GM19025 (cell line): ENCODE results near the gene CSH1.
"Not testable (repeated sequence)": the region's sequence is repeated elsewhere in the genome, so short reads cannot be mapped to it uniquely, and the experiment has no call there.

Source experiments
- ATAC-seq: cut with Tn5 transposase; IDR thresholded peaks from one replicate; pipeline ENCODE4 v1.9.1; 2021; ENCODE audit warnings: mild to moderate bottlenecking, low read depth, moderate library complexity; ENCODE audit not compliant: unreplicated experiment

Gene CSH1

DNA sequence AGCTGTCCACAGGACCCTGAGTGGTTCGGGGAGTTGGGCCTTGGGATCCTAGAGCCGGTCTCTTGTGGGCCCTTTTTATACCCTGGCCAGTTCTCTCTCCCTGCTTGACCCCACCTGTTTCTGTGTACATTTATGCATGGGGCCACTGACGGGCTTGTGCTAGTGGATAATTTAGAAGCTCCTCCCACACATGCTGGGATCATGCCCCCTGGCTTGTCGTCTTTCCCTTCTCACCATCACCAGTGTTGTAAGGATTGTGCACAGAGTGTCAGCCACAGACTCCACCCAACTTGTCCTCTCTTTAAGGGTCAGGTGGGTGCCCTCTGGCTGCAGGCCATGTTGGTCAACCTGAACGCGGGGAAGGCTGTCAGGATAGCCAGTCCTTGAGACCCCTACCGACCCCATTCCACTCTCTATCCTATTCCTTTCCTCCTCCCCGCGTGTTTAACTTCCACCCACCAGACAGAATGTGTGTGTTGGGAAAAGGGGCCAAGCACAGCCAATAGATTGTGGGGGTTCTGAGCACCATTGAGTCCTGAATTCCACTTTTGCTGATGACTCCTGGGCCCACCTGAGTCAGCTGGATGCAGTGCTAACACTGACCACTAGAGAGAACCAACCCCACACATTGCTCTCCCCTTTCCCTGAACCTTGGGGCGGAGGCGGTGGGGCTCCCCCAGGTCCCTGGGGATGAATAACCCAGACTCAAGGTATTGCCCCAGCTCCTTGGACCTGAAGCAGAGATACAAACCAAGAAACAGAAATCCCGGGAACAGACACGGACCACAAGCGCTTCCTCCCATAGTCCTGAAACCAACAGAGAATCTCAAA lies at the start of gene CSH1:
CSH1 (minus strand) TSS at position 51 of the 831 bp plus-strand sequence. CDS start 63 bp downstream, outside the sequence.
- ATAC-seq, result not testable (repeated sequence)

DNA sequence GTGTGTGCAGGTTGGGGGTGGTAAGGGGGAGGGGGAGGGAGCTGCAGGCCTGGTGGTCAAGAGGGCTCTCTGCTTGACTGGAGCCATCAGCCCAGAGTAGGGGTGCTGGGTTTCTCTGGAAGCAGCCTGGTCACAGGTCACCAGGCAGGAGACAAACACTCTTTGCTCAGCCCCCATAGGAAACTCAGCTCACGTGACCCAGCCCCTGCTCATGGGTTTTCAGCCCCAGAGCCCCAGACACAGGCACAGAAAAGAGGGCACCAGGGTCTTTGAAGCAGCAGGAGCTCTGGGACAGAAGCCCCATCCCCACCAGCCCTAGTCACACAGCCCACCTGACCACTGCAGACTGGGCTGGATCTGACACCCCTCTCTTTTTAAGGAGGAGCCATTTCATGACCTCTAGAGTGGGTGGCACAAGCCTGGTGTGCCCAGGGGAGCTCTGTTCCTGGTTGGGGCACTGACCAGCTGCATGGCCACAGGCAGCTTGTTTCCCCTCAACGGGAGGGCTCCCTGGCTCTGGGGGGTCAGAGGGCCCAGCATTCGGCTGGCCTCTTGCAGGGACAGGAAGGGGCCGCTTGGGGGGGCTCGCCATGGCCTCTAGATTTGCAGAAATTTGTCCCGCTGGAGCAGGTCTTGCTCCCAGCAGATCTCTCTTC lies 49.5 kb upstream of the CSH1 start:
- ATAC-seq, result no peak

DNA sequence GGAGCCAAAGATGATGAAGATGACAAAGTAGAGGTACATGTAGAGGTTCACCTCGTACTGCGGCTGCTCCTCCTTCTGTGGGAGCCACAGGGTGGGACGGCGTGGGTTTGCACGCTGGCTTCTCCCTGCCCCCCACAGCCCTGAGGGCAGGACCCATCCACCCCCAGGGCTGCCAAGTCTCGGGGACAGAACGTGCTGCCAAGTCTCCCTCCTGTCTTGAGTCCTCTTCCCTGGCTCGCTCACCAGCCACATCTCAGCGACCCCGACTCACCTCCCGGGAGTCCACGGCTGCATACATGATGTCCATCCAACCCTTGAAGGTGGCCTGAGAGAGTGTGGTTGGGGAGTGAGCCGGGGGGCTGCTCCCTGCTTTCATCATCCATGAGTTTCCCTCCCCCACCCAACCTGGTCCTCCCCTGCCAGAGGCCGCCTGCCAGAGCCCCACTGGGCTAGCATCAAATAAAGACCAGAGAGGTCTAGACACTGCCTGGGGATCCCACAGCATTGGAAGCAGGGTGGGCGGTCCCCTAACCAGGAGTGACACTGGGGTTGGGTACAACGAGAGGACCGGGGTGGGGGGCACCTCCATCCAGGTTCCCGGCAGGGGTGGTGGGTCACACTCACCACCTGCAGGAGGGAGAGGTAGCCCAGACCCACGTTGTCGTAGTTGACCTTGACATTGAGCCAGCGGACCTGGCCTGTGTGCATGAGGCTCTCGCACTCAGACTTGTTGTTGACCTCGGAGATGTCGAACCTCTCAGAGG lies 48.5 kb upstream of the CSH1 start:
- ATAC-seq, result no peak

DNA sequence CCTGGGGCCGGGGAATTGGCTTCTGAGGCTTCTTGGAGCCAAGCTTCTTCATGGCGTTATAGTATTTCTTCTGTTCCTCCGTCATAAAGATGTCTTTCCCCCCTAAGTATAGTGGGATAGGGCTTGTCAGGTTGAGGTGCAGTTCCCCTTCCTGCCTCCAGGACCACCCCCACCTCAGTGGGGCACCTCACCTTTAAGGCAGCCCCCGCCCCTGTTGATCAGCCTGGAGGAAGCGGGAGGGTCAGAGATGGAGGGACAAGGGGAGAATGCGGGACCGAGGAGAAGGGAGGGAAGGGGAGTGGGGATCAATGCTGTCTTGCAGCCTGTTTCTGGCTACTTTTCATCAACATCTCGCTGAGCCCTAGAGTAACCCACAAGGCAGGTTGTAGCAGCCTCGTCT lies 47.4 kb upstream of the CSH1 start:
- ATAC-seq, result no peak

DNA sequence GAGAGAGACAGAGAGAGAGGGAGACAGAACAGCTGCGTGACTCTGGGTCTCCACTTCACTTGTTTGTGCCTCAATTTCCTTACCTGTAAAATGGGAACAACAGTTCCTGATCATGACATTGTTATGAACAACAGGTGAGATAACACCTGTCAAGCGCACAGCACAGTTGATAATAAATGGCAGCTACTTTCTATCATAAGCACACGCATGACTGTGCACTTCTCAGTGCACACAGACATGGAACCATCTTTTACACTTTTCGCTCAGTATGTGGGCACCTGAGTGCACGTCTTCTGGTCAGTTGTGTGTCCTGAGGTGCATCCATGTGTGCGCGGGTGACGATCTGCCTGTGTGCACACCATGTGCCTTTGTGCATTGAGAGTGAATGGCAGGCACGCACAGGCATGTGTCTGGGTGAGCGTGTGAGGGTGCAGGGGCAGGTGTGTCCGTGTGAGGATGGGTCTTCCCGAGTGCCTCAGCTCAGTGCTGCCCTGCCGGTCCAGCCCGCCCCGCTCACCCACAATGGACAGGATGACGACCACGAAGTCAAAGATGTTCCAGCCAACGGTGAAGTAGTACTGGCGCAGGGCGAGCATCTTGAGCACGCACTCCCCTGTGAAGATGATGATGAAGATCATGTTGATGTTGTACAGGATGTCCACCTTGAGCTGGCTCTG lies 46.1 kb upstream of the CSH1 start:
- ATAC-seq, result no peak

DNA sequence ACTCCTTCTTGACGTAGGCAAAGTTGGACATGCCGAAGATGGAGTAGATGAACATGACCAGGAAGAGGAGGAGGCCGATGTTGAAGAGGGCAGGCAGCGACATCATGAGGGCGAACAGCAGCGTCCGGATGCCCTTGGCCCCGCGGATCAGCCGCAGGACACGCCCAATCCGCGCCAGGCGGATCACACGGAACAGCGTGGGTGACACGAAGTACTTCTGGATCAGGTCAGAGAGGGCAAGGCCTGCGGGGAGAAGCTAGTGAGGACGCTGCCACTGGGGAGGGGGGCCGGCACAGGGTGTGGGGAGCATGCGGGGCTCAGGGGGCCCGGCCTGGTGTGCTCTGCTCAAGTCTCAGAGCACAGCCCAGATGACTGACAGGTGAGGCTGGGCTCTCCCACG lies 45.4 kb upstream of the CSH1 start:
- no peak for ATAC-seq

DNA sequence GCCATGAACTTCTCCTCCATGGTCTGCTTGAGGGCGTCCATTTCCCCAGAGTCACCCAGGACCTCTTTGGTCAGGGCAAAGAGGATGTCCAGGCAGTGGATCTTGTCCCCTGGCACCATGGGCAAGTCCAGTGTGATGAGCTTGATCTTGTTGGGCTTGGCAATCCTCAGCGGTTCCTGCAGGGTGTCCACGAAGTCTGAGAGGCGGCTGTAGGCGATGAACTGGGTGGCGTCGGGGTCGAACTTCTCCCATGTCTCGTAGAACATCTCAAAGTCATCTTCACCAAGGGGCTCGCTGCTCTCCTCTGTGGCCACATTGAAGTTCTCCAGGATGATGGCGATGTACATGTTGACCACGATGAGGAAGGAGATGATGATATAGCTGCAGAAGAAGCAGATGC lies 44.8 kb upstream of the CSH1 start:
- ATAC-seq, result no peak

DNA sequence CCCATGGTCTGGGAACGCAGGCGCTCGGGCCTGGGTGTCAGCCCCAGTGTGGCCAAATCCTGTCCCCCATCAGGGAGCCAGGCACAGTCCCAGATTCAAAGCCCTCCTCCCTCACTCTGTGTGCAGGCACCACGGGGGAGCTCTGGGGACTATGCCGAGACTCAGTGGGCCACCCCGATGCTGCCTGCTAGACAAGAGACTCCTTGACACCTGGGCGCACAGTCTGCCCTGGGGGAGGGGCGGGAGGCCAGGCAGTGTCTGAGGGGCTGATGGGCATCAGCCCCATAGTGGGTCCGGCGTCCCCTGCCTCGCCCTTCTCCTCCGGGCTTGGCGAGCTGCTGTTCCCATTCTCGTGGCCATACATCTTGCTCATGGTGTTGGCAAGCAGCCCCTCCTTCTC lies 44.2 kb upstream of the CSH1 start:
- ATAC-seq, result no peak

DNA sequence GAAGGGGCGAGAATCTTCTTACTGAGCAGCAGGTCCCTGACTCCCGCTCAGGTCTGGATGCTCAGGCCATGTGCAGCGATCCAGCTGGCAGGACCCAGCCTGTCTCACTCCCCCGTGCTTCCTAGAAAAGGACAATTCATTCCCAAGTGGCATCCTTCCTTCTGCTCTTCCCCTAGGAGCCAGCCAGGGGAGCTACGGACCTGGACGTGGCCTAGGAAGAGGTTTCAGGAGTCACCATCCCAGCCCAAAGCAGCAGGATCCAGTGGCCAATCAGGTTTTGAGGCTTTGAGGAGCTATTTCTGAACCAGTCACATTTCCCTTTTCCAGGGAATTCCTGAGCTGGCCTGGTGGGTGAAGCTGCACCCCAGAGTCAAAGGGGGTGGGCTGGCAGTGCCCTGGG lies 43.5 kb upstream of the CSH1 start:
- ATAC-seq, result no peak

DNA sequence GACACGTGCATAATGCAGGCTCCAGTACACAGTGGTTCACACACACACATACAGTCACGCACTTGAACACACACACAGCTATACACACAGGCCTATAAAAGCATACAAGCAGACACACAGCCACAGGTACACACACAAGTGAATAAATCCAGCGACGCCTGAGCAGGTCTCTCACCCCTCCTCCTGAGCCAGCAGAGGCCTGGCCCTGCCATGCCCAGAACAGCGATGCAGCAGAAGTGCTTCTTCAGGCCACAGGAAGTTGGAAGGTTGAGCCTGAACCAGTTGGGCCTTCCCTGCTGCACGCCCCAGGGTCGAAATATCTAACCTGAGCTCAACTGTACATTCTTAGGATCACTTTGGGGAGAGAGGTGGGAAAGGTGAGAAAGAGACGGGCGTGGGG lies 43.0 kb upstream of the CSH1 start:
- ATAC-seq, result no peak

DNA sequence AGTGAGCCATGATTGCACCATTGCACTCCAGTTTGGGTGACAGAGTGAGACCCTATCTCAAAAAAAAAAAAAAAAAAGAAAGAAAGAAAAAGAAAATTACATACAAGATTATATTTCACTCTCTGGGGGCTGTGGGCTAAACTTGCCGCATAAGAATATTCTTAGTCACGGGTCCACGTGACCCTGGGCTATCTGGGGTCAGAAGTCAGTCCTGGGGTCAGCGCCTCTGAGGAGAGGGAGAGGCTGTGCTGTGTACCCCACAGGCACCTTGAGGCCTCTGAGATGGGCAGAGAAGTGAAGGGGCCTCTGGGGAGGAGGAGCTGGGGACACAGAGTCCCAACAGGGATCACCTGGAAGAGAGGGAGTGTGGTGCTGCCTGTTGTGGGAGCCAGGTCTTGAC lies 41.5 kb upstream of the CSH1 start:
- ATAC-seq, result no peak

DNA sequence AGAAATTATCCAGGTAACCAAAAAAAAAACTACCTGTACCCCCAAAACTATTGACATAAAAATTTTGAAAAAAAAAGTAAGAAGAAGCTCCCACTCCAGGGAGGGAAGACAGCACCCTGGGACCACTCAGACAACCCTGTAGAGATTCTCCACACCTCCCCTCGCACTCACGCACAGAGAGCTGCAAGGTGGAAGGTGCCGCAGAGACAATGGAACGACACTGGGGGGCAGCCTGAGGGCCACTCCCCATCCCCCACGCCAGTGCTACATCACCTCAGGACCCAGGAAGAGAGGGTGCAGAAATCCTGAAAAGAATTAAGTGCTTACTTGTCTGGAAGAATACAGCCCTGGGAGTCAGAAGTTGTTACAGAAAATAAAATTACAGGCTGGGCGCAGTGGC lies 40.9 kb upstream of the CSH1 start:
- no peak for ATAC-seq

DNA sequence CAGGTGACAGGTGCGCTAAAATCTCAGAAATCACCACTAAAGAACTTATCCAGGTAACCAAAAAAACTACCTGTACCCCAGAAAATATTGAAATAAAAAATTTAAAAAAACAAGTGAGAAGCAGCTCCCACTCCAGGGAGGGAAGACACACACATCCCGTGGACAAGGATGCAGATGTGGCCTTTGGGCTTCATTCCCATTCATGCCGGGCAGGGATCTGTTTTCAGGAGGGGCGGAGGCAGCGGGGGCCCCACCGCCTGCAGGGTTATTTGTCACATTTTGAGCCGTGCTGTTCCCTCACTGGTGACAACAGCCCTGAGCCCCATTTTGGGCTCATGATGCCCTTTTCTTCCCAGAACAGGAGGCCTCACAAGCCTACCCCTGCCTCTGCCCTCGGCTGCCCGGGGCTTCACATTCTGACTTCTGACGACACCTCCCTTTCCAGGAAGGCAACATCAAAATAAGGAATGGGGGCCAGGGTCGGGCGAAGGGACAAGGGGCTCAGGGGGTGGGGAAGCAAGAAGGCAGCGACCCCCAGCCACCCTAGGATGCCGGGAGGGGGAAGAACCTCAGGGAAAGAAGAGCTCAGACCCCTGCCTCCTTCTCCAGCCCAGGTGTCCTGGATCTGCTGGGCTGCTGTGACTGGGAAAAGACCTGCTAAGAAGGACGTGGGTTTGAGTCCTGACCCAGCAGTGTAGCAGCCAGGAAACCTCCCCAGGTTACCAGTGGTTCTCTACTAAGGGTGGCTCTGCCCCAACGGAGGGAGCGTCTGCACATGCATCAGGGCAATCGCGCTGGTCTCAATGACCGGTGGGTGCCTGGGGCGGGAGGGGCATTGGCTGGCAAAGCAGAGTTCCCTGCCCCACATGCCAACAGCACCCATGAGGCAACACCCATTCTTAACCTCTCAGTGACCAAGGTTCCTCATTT lies 38.1 kb upstream of the CSH1 start:
- no peak for ATAC-seq

DNA sequence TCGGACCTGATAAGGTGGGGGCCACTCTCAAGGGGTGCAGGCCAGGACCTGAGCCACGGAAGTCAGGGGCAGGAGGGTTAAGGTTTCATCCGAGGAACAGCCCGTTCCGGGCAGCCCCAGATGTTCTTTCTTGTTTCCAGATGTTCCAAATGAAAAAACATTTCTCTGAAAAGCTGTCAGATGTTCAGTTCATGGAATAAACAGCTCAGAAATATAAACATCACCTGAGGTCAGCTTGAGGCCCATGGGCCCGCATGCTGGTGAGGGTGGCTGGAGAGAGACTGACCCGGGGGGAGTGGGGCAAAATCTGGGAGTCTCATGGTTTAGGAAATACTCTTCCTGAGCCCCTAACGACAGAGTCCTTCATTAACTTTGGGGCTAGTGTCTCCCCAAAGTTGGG lies 37.2 kb upstream of the CSH1 start:
- ATAC-seq, result no peak

DNA sequence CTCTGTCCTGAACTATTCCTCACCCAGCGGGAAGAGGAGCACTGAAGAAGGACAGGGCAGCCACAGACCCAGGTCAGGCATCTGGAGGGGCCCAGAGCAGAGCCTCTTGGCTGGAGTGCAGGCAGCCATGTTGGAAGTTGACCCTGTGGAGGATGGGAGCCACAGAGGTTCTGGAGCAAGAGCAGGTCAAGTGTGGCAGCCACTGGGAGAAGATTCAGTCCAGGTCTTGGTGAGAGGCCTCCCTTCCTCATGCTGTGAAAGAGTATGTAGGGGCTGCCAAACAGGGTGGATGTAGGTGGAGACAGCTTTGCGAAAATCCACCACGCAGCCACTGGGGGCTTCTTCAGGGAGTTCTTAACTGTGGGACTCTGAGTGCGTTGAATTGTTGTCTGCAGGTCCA lies 36.3 kb upstream of the CSH1 start:
- no peak for ATAC-seq

DNA sequence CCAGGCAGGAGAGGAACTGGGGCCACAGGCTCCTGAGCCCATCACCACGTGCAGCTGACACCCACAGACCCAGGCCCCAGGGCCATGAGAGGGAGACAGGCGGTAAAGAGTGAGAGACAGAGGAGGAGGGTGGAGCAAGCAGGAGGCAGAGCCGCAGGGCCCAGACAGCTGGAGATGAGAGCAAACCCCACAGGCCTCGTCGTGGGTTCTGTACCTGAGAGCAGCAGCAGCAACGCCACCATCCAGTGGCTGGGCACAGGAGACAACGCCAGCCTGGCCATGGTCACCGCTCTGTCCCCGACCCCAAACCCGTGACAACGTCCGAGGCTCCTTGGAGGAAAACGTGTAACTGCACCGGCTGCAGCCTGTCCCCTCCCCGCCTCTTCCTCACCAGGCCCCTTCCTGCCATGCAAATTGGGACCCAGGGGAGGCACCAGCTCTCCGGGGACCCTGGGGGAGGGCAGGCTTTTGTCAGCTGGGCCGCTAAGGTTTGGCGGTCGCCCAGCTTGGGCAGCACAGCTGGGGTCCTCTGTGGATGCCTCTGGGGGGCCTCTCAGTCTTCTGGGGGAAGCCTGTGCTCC lies 35.7 kb upstream of the CSH1 start, which contains the start of gene CD79B:
CD79B (minus strand) TSS at position 351 of the 581 bp plus-strand sequence; CDS start at position 281, 70 bp downstream.
- peak; percentile 84 for ATAC-seq

DNA sequence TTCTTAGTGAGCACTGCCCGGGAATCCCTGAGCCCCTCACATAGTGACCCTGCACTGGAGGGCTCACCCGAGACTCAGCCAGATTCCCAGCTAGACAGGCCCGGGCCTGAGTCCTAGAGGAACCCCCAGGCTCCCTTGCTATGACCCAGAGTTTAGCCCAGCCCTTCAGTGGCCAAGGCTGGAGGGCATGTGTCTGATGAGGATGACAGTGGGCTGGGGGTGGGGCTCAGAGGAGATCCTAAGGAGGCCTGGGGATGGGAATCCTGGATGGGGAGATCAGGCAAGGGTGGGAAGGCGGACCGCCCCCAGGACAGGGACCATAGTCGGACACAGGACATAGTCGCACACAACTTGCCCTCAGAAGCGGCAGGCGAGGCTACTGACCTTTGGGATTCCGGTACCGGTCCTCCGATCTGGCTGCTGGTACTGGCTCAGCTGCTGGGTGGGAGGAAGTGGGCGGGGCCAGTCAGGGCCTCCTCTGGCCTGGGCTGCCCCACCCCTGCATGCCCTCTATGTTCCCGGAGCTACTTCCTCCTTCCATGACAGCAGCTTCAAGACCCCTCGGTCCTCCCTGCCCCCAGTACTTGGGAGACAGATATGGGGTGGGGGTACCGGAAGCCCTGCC lies 34.7 kb upstream of the CSH1 start:
- no peak for ATAC-seq

DNA sequence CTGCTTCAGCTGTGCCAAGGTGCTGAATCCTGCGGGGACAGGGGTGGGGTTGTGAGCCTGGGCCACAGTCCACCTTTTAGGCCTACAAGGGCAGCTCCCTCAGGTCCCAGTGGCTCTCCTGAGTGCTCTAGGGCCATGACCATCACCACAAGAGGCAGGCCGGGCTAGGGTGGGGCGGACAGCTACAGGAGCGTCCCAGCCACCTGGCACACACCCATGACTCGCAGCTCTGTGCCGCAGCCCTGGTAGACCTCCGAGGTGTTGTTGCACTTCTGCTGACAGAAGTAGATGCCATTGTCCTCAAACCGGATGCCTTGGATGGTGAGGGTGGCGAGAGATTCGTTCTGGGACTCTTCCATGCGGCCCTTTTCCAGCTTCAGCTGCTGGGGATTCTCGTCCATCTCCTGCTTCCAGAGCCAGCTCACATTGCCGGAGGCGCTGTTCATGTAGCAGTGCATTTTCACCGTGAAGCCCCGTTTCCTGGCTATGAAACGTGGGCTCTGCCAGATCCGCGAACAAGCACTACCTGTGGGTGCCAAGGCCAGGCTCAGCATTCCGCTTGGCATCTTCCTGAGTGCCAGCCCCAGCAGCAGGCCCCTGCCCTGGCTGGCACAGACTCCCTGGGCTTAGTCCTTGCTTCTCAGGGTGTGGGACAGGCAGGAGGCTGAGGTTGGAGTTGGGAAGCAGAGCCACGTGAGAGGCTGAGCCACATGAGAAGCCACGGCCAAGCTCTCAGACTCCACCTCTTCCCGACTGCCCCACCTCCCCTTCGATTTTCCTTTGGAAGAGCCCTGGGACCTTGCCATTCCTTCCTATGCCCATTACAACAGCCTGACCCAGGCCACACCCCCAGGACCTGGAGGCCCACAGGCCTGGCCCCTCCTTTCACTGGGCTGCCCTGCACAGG lies 33.7 kb upstream of the CSH1 start:
- no peak for ATAC-seq
